Heart right ventricle (tissue), 16 donors: ENCODE data around the gene AGFG2. TPM values are rescaled to one million over a fixed set of nuclear protein-coding genes. Genes with fewer than 3 reads are reported as not detected.
"Not testable (repeated sequence)": the region's sequence is repeated elsewhere in the genome, so short reads cannot be mapped to it uniquely, and the experiment has no call there.

ENCODE experiments used
- ATAC-seq, 8 donors: fragments of 200-7000 bp; cut with Tn5 transposase; one replicate each; pipeline ENCODE4 v1.9.1; 2020; ENCODE audit warnings: mild to moderate bottlenecking in 8 of 8, moderate library complexity in 8 of 8, moderate number of reproducible peaks in 1 of 8
- DNase-seq, 2 donors: peaks; one replicate each; pipeline ENCODE4 v3.0.0-alpha.2; 2020
- H3K27ac ChIP-seq, 10 donors: fragments of 200-600 bp; sonication (generic) in 2 of 10; one replicate each; pipeline versions ENCODE4 v1.5.0 to v1.8.0; 2020 to 2022; ENCODE audit warnings: mild to moderate bottlenecking in 3 of 10
- H3K27me3 ChIP-seq, 7 donors: fragments of 200-600 bp; one replicate each; pipeline ENCODE4 v1.8.0; 2021 to 2022; ENCODE audit warnings: mild to moderate bottlenecking in 2 of 7
- H3K36me3 ChIP-seq, 9 donors: fragments of 200-600 bp; sonication (generic) in 1 of 9; one replicate each; pipeline versions ENCODE4 v1.5.0 to v1.8.0; 2020 to 2022; ENCODE audit warnings: mild to moderate bottlenecking in 2 of 9
- H3K4me1 ChIP-seq, 9 donors: fragments of 200-600 bp; sonication (generic) in 1 of 9; one replicate each; pipeline versions ENCODE4 v1.5.0 to v1.8.0; 2020 to 2022; ENCODE audit warnings: mild to moderate bottlenecking in 4 of 9
- H3K4me3 ChIP-seq, 10 donors: fragments of 200-600 bp; sonication (generic) in 2 of 10; one replicate each; pipeline versions ENCODE4 v1.5.0 to v1.8.0; 2020 to 2022; ENCODE audit warnings: mild to moderate bottlenecking in 7 of 10, moderate library complexity in 2 of 10
- H3K9me3 ChIP-seq, 11 donors: fragments of 200-600 bp in 10 of 11; sonication (generic) in 2 of 11; one replicate each; pipeline versions ENCODE4 v1.5.0 to v1.8.0; 2013 to 2022; ENCODE audit warnings: mild to moderate bottlenecking in 2 of 11, control low read depth in 1 of 11, moderate library complexity in 1 of 11
- CTCF ChIP-seq, 9 donors: fragments of 200-600 bp; sonication (generic) in 2 of 9; IDR thresholded peaks; one replicate each; pipeline versions ENCODE4 v1.5.0 to v1.8.0; 2021 to 2022; ENCODE audit warnings: antibody characterized with exemption in 9 of 9, mild to moderate bottlenecking in 5 of 9, moderate library complexity in 1 of 9
- WGBS, 2 donors: extraction: QIAGEN DNeasy Blood & Tissue Kit; methylation state at CpG; one replicate each; pipeline ENCODE4 v1.1.7; 2013; ENCODE audit warnings: inconsistent platforms in 1 of 2; 5-methylcytosine and 5-hydroxymethylcytosine counted together
- intact Hi-C, 10 donors: fragments of 100-400 bp; cut with DNase I; formaldehyde crosslinking; loops; one replicate each; pipeline versions ENCODE4 v1.11.1 to v1.14.2; 2022
- polyA plus RNA-seq, 2 donors: library from polyadenylated mRNA; stranded (reverse); fragments of 200-250 nt; gene quantifications; one replicate each; pipeline ENCODE4 v1.2.3, GENCODE V29; 2013
- total RNA-seq, 10 donors: library from RNA; stranded (reverse); fragmentation: NEBNext Ultra II Directional in 3 of 10; extraction: Animal tissue kit (Norgen Biotek cat#: 25700) in 3 of 10; gene quantifications; one replicate each; pipeline versions ENCODE4 v1.2.1 to v1.2.4, GENCODE V29; 2021 to 2023
- donor health status: Arrhythmogenic right ventricular cardiomyopathy.
- donor health status: ischemic (EF 13 %, LVEDD 7.1; RV severe dilation, severe dysfunction).
- donor health status: healthy with polysubstance abuse.
- donor health status: DM: no; HTN: yes; CAD: no.
- donor health status: DM: no; HTN: no; CAD: no.
- donor health status: ischemic (EF 25% LVEDD 6.9; RV normal size, moderate dysfunction).
- donor health status: ischemic (EF 25% LVEDD 5.7; RV mildly dilated, moderate dysfunction).
- donor health status: healthy.
- donor health status: DM: yes; HTN: yes; CAD: no.
- donor health status: Ischemic cardiomyopathy.
- donor health status: ischemic (EF 35%, LVEDD 5.7; RV mildly dilated, moderate dysfunction).
- donor health status: nonischemic (EF 11% LVEDD 7.7; RV severe dilation, severe dysfunction).
- donor health status: DM: yes; HTN: yes; CAD: no.
- donor health status: PGD.
- donor health status: ischemic (EF 29% LVEDD 5.4; RV normal size, mild dysfunction).
- donor health status: nonischemic (EF 23%, LVEDD 6.1; RV moderate dilation, normal function).

Gene AGFG2
- total and polyA plus RNA-seq, 12 donors: 9.9 to 35.8 (median 27.3) TPM

- H3K27me3 ChIP-seq: no peaks in the 10 kb centered on the region
- peak overlapping the region; percentile 63 to 94 (median 88) for H3K27ac ChIP-seq
- whole genome bisulfite sequencing, 2 donors: 14 to 15% methylated on average over 2 of the region's 2 CpGs
- H3K4me1 ChIP-seq: peaks cover 23 to 75% (median 52%) of the 10 kb centered on the region in 9 donors
- H3K36me3 ChIP-seq: peaks cover 0 to 40% (median 8%) of the 10 kb centered on the region in 9 donors
- DNase-seq: peak in 1 of 2 donors; percentile 62
- intact Hi-C loops: loop anchor here in 2 of 10 donors (5.0 kb wide), 2 partner anchors 66 to 71 kb away; partner anchors contain the start of genes NYAP1 (in 1 of the 2) and TSC22D4 (in 1 of the 2)
- peak; percentile 32 to 65 (median 54) for ATAC-seq
- H3K4me3 ChIP-seq: no peak overlapping the region
- peak in 1 of 9 donors; percentile 12 for TF ChIP-seq CTCF (IDR thresholded peaks at IDR 0.05)
- no peaks in the 10 kb centered on the region for H3K9me3 ChIP-seq
These were observed 8.9 kb downstream of the AGFG2 start for GRCh38 chr7:100547872-100548271.

- intact Hi-C loops: loop anchor here in 2 of 10 donors (5.0 kb wide), 2 partner anchors 66 to 71 kb away; partner anchors contain the start of genes NYAP1 (in 1 of the 2) and TSC22D4 (in 1 of the 2)
These were observed 9.4 kb downstream of the AGFG2 start for GRCh38 chr7:100548446-100548845.

GRCh38 chr7:100552532-100552931 lies 13.5 kb downstream of the AGFG2 start:
- no peak for DNase-seq
- Histone ChIP-seq H3K4me3 (no peak overlapping the region), H3K9me3 (no peaks in the 10 kb centered on the region), H3K27ac (no peak overlapping the region), H3K27me3 (no peaks in the 10 kb centered on the region), H3K4me1 (peaks cover 8 to 36% (median 14%) of the 10 kb centered on the region in 9 donors), H3K36me3 (peaks cover 0 to 86% (median 19%) of the 10 kb centered on the region in 9 donors)
- TF ChIP-seq CTCF (IDR thresholded peaks at IDR 0.05): no peak
- intact Hi-C loops: no loop called here
- 98 to 100% methylated on average over 2 of the region's 2 CpGs for WGBS, 2 donors
- no peak for ATAC-seq

More at GRCh38 chr7:100548446-100548845, 9.4 kb downstream of the AGFG2 start:
- 72 to 77% methylated on average over 5 of the region's 5 CpGs for WGBS, 2 donors
- peaks cover 23 to 72% (median 52%) of the 10 kb centered on the region in 9 donors for H3K4me1 ChIP-seq
- peak overlapping the region; percentile 63 to 94 (median 88) for H3K27ac ChIP-seq
- not testable (repeated sequence) for H3K4me3 ChIP-seq, H3K9me3 ChIP-seq, H3K27me3 ChIP-seq, ATAC-seq, DNase-seq
- H3K36me3 ChIP-seq: peaks cover 0 to 46% (median 8%) of the 10 kb centered on the region in 9 donors

GRCh38 chr7:100553032-100553431 lies 14.0 kb downstream of the AGFG2 start:
- 96 to 100% methylated on average over 3 of the region's 3 CpGs for WGBS, 2 donors
- no peak for DNase-seq
- Histone ChIP-seq H3K9me3 (no peaks in the 10 kb centered on the region), H3K27ac (no peak overlapping the region), H3K4me3 (no peak overlapping the region), H3K27me3 (no peaks in the 10 kb centered on the region), H3K36me3 (peaks cover 0 to 91% (median 19%) of the 10 kb centered on the region in 9 donors), H3K4me1 (peaks cover 3 to 31% (median 9%) of the 10 kb centered on the region in 9 donors)
- ATAC-seq: no peak
- intact Hi-C loops: no loop called here
- TF ChIP-seq CTCF (IDR thresholded peaks at IDR 0.05): no peak

GRCh38 chr7:100555701-100556100 lies 16.7 kb downstream of the AGFG2 start:
- intact Hi-C loops: loop anchor here in 2 of 10 donors (5.0 kb wide), 2 partner anchors 73 to 88 kb away; partner anchors contain the start of gene NYAP1 (in 1 of the 2)
- 90 to 91% methylated on average over 5 of the region's 5 CpGs for WGBS, 2 donors
- H3K36me3 ChIP-seq: peaks cover 0 to 87% (median 19%) of the 10 kb centered on the region in 9 donors
- peaks cover 0 to 20% (median 6%) of the 10 kb centered on the region in 9 donors for H3K4me1 ChIP-seq
- H3K4me3 ChIP-seq: no peak overlapping the region
- H3K27ac ChIP-seq: no peak overlapping the region
- no peaks in the 10 kb centered on the region for H3K9me3 ChIP-seq
- H3K27me3 ChIP-seq: no peaks in the 10 kb centered on the region
- ATAC-seq: no peak
- no peak for DNase-seq
- TF ChIP-seq CTCF (IDR thresholded peaks at IDR 0.05): no peak
